Endothelial cell of hepatic sinusoid (primary cell): ENCODE data around the gene COX18.

ENCODE experiments used
- in situ Hi-C: cut with HindIII; loops from 2 replicates; pipeline ENCODE4 v1.10.0; 2017; ENCODE audit warnings: low sequenced_read_pairs

COX18 gene, protein sequence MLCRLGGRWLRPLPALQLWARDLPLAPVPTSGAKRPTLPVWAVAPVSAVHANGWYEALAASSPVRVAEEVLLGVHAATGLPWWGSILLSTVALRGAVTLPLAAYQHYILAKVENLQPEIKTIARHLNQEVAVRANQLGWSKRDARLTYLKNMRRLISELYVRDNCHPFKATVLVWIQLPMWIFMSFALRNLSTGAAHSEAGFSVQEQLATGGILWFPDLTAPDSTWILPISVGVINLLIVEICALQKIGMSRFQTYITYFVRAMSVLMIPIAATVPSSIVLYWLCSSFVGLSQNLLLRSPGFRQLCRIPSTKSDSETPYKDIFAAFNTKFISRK

DNA sequence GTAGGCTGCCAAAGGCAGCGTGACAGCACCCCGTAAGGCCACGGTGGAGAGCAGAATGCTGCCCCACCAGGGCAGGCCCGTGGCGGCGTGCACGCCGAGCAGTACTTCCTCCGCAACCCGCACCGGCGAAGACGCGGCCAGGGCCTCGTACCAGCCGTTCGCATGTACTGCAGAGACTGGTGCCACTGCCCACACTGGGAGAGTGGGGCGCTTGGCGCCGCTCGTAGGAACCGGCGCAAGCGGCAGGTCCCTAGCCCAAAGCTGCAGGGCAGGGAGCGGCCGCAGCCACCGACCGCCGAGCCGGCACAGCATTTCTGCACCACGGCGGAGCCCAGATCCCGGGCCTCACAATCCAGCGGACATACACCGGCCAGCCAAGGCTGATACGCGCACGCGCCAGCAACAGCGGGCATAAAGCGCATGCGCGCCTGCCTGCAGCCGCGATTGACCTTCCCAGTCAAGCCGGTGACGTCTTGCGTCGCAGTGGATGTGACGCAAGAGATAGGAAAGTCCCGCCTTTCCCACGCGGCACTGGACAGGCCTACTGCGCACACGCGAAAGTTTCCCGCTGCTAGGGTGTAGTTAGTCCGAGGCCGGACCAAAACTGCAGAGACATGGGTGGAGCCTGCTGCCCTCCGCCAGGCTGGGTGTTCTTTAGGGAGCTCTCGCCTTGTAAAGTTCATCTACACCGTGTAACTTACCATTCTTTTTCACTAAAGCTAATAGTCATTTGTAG lies at the start of gene COX18:
COX18 (minus strand) TSS at position 379 of the 736 bp plus-strand sequence; CDS start at position 312, 67 bp downstream.
- in situ Hi-C loops = no loop called here

DNA sequence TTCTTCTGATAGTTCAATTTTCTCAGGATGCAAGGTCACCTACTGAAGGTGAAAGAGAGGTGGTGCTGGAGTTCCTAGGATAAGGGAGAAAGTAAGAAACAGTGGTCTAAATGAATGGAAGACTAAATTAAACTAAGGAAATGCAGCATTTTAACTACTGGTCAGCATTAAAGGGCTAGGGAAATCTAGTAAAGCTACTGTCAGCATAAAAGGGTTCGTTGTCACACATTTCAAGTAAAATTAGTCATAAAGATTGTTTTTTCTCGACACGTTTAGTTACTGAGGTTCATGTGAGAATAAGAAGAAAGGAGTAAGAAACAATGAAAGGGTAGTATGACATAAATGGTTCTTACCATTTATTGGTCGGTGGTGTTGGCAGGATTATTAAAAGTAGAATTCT lies 40.0 kb upstream of the COX18 start:
- in situ Hi-C loops = no loop called here

DNA sequence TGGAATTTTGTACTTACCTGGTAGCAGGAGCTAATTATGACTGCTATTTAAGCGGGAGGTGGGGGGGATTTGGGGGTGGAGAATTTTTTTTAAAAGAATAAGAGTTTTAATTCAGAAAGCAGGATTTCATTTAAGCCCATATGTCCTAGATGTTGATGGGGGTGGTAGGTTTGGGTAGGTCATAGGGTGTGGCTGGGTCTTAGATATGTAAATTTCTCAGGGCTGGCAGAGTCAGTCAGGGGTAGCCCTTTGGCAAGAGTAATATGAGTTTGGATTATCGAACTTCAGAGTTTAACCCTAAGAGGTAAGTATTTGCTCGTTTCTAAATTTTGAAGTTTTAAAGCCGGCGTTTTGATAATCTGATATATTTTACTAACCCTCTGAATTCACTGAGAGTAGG lies 35.2 kb upstream of the COX18 start:
- in situ Hi-C loops = no loop called here

DNA sequence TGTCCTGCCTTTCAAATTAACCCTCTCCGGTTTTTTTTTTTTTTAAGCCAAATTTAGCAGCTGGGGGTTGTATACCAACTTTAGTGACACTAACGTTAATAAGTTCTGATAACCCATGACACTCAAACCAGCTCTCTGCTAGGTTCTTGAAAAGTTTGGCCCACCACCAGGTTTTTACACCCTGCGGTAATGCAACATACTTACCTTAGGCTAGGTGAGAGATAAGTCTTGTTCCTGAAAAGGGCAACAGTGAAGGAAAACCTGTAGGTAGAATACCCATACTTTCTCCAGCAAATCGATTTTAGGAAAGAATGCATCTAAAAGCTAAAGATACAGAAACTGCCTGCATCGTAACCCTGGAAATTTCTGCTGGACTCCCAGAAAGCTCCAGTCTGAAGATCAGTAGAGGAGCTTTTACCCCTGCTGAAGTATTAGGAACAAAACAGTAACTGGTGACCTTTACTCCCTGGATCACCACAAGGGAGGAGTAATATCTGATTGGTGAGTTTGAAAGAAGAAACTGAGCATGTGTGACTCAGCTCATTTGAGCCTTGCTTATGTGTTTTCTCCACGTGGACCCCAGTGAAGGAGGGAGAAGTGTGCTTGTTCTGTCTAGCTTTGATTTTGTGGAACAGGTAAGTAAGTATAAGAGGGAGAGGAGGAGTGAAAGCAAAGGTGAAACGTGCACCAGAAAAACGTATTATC lies 34.4 kb upstream of the COX18 start:
- in situ Hi-C loops = no loop called here

DNA sequence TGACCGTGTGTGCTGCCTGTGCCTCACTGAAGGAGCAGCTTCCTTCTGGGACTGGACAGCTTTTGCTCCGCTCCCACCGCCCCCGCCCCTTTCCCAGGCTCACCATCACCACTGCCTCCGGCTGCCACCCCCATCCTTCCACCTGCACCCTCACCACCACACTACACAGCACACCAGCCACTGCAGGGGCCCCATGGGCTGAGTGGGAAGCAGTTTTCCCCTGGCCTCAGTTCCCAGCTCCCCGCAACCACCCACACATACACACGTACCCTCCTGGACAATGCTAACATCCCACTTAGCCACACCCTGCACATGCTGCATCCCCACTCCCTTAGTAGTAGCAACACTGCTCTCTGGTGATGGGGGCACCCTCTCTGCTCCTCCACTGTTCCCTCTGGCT lies 29.6 kb upstream of the COX18 start:
- in situ Hi-C loops = no loop called here

DNA sequence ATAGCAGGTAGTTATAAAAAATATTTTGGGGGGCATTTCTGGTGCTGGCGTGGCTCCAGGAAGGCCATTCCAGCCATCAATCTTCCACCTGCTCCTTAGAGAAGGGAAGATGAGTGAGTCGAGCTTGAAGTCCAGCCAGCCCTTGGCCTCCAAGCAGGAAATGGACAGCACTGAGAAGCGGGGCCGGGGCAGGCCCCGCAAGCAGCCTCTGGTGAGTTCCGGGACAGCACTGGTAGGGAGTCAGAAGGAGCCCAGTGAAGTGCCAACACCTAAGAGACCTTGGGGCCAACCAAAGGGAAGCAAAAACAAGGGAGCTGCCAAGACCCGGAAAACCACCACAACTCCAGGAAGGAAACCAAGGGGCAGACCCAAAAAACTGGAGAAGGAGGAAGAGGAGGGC lies 29.2 kb upstream of the COX18 start:
- in situ Hi-C loops = no loop called here

DNA sequence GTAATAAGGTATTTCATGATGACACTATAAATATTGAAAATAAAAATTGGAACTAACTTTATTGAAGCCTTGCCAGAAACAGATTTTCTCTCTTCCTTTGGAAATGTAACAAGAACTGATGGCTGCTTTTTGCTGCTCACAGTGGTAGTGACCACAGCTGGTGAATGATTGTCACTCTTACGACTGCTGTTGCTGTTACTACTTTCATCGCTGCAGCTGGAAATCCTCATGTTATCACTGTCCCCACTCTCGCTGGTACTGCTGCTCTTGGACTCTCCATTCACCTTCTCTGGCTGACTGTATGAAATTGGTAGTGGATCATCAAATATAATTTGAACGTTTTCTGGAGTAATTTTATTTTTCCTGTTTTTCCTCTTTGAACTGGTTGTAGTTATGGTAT lies 28.5 kb upstream of the COX18 start:
- in situ Hi-C loops = no loop called here

DNA sequence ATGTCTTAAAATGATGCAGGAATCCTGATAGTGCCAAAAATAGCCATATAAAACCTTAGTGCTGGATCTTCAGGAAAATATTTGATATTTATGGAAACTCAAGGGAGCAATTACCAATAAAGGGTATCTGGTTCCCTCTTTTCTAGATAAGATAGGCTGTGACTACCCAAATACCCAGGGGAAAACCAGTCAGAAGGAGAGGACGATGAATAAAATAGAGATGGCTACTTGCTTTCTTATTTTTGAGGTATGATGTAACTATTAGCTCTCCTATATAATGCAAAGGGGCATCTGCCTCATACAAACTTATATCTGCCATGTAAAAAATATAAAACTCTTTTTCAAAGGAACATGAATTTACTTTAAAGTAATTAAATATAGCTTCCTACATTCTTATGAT lies 23.4 kb upstream of the COX18 start:
- in situ Hi-C loops = no loop called here

DNA sequence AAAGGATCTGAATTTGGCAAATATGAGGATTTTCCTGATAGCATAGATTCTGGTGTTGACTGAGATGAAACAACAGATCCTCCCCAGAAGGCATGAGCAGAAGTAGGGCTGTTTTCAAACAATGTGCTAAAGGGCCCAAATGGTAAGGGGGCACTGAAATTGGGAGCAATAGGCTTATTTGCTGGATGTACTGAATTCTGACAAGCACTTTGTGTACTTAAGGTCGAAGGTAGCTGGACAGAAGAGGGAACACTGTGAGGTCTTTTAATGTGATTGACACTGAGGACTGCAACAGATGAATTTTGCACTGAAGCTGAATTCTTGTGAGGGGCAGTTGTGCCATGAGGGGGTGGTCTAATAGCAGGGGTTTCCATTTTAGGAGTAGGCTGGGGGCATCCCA lies 21.2 kb upstream of the COX18 start:
- in situ Hi-C loops = no loop called here

DNA sequence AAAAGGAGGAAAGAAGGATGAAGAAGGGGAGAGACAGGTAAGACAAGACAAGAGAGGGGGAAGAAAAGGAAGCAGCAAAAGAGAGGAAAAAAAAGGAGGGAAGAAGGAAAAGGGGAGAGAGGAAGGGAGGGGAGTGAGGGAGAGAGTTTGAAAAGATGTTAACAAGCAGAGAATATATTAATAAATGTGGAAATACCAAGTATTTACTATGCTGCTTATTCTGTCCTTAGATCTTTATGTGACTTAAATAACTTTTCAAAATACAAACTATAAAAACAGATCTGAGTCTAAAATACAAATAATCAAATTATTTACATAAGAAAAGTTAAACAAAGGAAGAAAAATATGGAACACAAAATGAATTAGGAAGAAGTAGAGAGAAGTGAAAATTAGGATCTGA lies 18.4 kb upstream of the COX18 start:
- in situ Hi-C loops = no loop called here

DNA sequence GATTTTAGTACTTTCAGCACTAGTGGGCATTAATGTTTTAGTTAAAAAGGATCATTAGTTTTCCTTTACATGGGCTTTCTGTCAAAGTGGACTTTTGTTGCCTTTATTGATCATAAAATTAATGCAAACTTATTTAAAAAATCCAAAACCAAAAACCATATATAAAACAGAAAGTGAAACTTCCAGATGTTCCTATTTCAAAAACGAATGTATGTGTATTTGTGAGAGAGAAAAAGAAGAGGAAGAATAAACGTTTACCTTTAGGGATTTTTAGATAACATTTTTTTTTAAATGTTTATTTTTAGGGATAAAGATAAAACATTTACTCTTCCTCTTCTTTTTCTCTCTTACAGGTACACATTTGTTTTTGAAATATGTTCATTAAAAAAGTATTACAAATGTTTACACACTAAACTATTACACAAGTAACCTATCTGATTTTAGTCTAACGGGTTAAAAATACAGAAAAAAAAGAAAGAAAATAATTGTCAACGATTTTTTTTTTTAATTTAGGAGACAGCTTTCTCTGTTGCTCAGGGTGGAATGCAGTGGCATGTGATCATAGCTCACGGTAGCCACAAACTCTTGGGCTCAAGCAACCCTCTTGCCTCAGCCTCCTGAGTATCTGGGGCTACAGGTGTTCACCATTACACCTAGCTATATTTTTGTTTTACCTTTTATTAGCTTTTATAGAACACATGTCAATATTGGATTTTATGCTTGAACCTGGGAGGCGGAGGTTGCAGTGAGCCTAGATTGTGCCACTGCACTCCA lies 16.8 kb upstream of the COX18 start:
- in situ Hi-C loops = no loop called here

DNA sequence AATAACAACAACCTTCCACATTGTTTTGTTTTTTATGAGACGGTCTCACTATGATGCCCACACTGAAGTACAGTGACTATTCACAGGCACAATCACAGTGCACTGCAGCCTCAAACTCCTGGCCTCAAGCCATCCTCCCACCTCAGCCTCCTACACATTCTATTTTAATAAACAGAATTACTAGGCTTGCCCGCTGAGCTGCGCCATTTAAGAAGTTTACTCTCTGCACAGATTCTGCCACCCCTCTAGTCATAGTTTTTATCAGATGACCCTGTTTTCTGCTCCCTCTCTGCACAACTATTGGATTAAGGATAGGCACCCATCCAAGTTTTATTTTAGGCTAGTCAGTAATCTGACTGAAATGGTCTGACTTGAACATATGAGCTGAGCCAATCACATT lies 11.3 kb upstream of the COX18 start:
- in situ Hi-C loops = no loop called here

DNA sequence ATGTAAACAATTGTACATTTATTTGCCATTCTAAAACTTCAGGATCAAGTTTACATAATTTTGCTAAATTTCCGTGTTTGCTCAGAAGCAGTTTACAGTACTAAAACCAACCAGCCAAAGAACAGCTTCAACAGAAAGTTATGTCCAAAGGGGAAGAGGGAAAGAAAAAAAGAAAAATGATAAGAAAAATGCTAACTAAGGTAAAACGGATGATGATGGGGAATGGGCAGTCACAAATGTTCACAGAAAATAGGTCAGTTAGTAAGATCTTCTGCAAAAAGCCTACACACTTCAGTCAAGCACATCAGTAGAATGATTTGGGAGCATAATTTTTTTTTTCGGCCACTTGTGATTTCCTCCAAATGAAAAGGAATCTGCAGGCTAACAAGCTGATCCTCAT lies 6.3 kb upstream of the COX18 start:
- in situ Hi-C loops = no loop called here

DNA sequence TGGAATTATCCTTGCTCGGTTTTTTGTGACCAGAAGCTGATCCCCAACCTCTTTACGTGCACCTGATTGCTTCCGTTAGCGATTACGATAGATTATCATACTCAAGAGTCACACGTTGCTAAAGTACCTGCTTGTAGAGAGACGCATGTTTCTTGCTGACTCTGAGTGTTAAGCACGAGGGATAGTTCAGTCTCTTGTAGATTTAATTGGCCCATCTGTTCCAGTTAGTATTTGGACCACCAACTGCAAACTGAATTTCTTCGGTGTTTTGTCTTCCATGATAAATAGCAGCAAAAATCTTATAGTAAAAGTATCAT lies 516 bp upstream of the COX18 start:
- in situ Hi-C loops = no loop called here

DNA sequence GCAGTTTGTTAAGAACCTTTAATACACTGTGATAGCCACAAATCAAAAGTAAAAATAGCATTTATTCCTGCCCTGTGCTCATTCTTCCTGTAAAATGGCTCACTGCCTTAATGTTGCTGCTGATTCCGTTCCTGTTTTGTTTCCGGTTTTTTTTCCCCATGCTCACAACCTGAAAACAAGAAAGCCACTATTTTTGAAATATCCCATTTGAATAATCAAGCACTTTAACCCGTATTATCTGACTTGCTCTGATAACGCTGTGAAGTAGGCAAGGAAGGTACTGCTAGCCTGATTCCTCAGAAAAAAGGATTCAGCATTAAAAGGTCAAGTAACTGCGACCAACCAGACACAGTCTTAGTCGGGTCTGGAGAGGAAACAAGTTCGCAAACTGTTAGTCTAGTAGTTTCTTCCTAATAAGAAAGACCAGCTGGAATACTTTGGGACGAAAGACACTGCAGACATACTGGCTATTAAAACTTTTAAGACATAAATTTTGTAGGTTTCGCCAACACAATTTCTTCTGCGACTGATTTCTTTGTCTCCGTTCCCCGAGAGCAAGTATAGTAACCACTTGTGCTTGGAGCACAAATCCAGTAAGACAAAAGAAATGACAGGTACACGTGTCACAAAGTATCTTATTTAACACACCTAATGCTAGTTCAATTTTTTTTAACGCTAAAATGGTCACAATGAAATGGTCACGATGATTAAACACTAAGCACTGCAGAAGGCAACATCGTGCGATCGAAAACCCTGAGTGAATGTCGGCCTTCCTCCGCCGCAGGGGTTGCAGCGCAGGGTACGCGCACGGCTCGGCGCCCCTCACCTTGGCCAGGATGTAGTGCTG lies 802 bp downstream of the COX18 start:
- in situ Hi-C loops = no loop called here

DNA sequence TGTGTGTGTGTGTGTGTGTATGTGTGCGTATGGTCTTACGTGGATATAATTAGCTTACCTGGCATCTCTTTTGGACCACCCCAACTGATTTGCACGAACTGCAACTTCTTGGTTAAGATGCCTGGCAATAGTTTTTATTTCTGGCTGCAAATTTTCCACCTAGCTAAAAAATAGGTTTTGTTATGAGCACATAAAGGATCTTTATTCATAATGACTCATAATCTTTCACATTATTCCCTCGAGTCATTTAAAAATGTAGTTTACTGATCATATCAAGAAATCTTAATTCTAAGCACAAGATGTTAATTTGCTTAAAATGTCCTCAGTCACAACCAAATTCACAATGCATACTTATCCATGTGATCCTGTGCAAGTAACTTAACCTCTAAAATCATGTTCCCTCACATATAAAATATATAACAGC lies 1.5 kb downstream of the COX18 start:
- in situ Hi-C loops = no loop called here

DNA sequence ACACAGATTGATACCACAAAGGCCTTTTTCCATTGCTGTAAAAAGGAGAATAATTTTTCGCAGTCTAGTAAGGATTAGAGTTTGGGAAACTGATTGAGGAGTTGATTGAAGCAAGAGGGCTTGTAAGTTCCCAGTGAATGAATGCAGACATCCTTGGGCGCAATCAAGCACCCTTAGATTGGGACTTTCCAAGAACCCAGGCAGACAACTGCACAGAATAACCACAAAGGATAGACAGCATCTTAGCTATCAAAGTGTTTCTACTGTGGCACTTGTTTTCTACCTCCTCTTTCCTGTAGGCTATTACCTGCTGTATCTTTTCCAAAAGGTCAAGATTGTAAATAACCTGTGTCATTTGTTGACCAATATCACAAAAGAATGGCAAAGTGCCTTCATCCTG lies 2.6 kb downstream of the COX18 start:
- in situ Hi-C loops = no loop called here

DNA sequence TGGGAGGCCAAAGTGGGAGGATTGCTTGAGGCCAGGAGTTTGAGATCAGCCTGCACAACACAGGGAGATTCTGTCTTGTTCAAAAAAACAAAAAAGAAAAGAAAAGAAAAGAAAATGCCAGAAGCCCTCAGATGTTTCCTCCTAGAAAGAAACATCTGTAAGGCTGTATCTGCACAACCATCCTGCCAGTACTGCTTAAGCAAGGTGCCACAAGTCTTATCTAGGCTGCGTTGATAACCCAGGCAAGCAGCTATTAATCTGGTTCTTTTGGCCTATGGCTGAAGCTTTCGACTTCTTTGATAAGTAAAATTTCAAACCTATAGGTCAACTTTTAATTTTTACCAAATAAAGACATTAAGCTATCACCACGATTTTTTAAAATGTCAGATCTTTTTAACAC lies 3.1 kb downstream of the COX18 start:
- in situ Hi-C loops = no loop called here

DNA sequence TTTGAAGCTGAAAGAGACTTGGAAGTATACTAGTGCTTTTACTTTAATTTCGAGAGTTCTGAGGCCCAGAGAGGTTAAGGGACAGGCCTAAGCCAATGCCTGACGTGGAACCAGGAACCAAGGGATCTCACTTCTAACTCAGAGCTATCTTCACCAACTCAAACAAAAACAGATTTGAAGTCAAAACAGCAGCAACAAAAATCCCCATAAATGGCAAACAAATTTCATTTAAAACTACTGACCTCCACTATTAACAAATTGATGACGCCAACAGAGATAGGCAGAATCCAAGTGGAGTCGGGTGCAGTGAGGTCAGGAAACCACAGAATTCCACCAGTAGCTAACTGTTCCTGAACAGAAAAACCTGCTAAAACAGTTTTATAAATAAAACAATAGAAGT lies 5.0 kb downstream of the COX18 start:
- in situ Hi-C loops = no loop called here

DNA sequence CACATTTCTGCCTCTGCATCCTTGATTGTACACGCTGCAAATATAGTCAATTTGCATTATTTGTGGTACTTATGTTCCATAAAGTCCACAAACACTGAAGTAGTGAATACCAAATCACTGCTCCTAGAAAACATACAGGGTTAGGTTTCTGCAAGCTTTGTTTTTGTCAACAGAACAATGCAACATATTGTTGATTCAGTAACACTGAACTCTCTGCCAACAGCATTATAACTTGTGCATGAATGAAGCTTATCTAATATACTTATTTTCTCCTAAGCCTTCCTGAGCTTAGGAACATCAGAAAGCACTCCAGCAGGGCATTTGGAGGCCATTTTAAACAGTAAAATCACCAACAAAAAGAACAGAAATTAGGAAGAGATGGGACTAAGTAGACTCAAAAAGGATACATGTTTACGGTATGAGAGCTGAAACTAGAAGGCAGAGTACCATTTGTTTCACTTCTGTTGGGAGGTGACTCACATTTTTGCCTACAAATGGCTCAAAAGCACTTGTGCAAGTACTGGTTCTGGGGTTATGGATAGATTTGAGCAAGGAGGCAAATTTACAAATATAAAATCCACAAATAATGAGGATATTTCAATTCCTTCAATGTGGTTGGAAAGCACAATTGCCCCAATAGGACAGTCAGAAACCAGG lies 14.1 kb downstream of the COX18 start:
- in situ Hi-C loops = no loop called here
